CD4-positive, alpha-beta memory T cell (primary cell): ENCODE results near the gene SLCO4C1. TPM values are rescaled to one million over a fixed set of nuclear protein-coding genes. Genes with fewer than 3 reads are reported as not detected.
A peak's percentile ranks its signal among the peaks of the same experiment; 100 is the strongest.

Experiments
- CTCF ChIA-PET: fragments of 350-600 bp; sonication (Branson Sonifier 250); formaldehyde crosslinking; loops from one replicate; lab custom pipeline; 2021; ENCODE audit warnings: inconsistent platforms; ENCODE audit not compliant: partially characterized antibody; lab: Charles Lee
- POLR2A ChIA-PET: fragments of 350-600 bp; sonication (Branson Sonifier 250); formaldehyde crosslinking; loops from one replicate; lab custom pipeline; 2021; ENCODE audit not compliant: partially characterized antibody; lab: Charles Lee
- DNase-seq, 5 donors: peaks; one replicate each; pipeline versions ENCODE4 v3.0.0 to v3.0.0-alpha.2; 2020 to 2022; ENCODE audit warnings: mixed read lengths in 1 of 5
- H3K27ac ChIP-seq: one replicate; pipeline ENCODE4 v1.7.0; 2013; ENCODE audit warnings: low read depth, low read length
- H3K27me3 ChIP-seq: 2 replicates; pipeline ENCODE4 v1.7.0; 2013; ENCODE audit warnings: mild to moderate bottlenecking, low read length, moderate library complexity; ENCODE audit not compliant: insufficient read depth
- H3K36me3 ChIP-seq: 2 replicates; pipeline ENCODE4 v1.7.0; 2013; ENCODE audit warnings: mild to moderate bottlenecking, low read length, moderate library complexity; ENCODE audit not compliant: insufficient read depth
- H3K4me1 ChIP-seq: 2 replicates; pipeline ENCODE4 v1.7.0; 2013; ENCODE audit warnings: mild to moderate bottlenecking, low read length, moderate library complexity; ENCODE audit not compliant: insufficient read depth
- H3K4me3 ChIP-seq, 2 donors: one replicate each; pipeline ENCODE4 v1.7.0; 2013; ENCODE audit warnings: low read length in 2 of 2, mild to moderate bottlenecking in 1 of 2
- H3K9me3 ChIP-seq, 2 donors: one replicate each; pipeline ENCODE4 v1.7.0; 2013; ENCODE audit warnings: low read length in 2 of 2, control low read depth in 1 of 2; ENCODE audit not compliant: control insufficient read depth in 1 of 2
- H3K27ac Mint-ChIP-seq, 7 donors: one replicate each; pipeline ENCODE4 v1.8.0; 2020 to 2021; ENCODE audit warnings: mixed read lengths in 7 of 7, mild to moderate bottlenecking in 6 of 7, inconsistent platforms in 3 of 7, moderate library complexity in 3 of 7
- H3K27me3 Mint-ChIP-seq, 2 donors: one replicate each; pipeline ENCODE4 v1.8.0; 2020 to 2021; ENCODE audit warnings: mixed read lengths in 2 of 2
- H3K36me3 Mint-ChIP-seq, 2 donors: one replicate each; pipeline ENCODE4 v1.8.0; 2020 to 2021; ENCODE audit warnings: mixed read lengths in 2 of 2, inconsistent platforms in 1 of 2, mild to moderate bottlenecking in 1 of 2
- H3K4me1 Mint-ChIP-seq, 4 donors: one replicate each; pipeline ENCODE4 v1.8.0; 2020 to 2021; ENCODE audit warnings: mixed read lengths in 4 of 4, mild to moderate bottlenecking in 1 of 4
- H3K4me3 Mint-ChIP-seq, 8 donors: one replicate each; pipeline ENCODE4 v1.8.0; 2020 to 2021; ENCODE audit warnings: mixed read lengths in 8 of 8, mild to moderate bottlenecking in 7 of 8, moderate library complexity in 6 of 8, inconsistent platforms in 3 of 8
- H3K9me3 Mint-ChIP-seq, 8 donors: one replicate each; pipeline ENCODE4 v1.8.0; 2020 to 2021; ENCODE audit warnings: mixed read lengths in 8 of 8, mild to moderate bottlenecking in 5 of 8, inconsistent platforms in 3 of 8, moderate library complexity in 1 of 8
- intact Hi-C: fragments of 100-400 bp; cut with micrococcal nuclease; formaldehyde crosslinking; loops from one replicate; pipeline ENCODE4 v1.15.1; 2023
- polyA plus RNA-seq, 2 donors: library from polyadenylated mRNA; unstranded; fragments of 300-500 nt; fragmentation: Illumina TruSeq; gene quantifications; one replicate each; pipeline ENCODE4 v1.2.3, GENCODE V29; 2021
- total RNA-seq, 2 experiments: library from RNA; stranded (reverse); gene quantifications; one replicate each; pipeline ENCODE4 v1.2.3, GENCODE V29; 2021

SLCO4C1 gene
- total and polyA plus RNA-seq, 4 experiments from 2014 or later: 0.09 to 0.30 (median 0.23) TPM

DNA sequence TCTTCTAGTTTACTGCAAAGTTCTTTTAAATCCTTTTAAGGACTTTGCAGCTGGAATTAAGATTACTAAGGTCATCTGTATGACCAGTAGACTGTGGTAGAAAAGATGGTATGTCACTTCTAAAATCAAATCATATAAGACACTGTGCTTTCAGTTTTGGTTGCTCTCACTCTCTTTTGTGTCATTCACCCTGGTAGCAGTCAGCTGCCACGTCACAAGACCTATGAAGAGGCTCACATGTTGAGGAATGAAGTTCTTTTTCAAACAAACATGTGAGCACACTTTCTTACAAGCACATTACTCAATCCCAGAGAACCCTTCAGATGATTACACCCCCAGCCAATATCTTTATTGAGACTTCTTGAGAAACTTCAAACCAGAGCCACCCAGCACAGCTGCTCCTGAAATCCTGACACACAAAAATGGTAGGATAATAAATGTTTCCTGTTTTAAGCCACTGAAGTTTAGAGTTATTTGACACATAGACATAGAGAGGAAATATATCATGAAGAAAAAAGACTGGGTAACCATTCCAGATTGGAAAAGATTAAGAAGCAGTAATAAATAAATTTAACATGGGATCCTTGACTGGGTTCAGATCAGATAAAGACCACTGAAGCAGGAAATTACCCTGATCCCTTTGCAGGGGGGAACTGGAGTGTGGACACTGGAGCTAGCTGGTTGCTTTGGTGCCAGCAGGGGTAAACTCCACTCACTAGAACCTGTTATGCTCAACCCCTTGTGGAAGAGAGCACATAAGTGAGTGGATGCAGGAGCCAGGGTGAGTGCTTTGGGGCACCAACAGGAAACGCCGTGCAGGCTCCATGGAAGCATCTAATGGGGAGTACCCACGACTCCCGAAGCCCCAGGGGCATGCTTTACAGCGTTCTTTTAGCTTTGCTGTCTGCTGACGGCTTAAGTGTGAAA is 64.1 kb downstream of the SLCO4C1 start:
- peaks cover 0 to 1% of the 10 kb centered on the region in 2 donors for H3K27me3 Mint-ChIP-seq
- POLR2A ChIA-PET: no interaction called here
- DNase-seq: peak in 1 of 5 donors; percentile 2
- CTCF ChIA-PET: no interaction called here
- no peak overlapping the region for H3K4me3 Mint-ChIP-seq
- no peaks in the 10 kb centered on the region for H3K9me3 Mint-ChIP-seq
- H3K4me1 Mint-ChIP-seq: peaks cover 0 to 7% (median 4%) of the 10 kb centered on the region in 4 donors
- Histone ChIP-seq H3K4me3 (no peak overlapping the region), H3K9me3 (no peaks in the 10 kb centered on the region), H3K27me3 (no peaks in the 10 kb centered on the region), H3K27ac (no peak overlapping the region), H3K36me3 (no peaks in the 10 kb centered on the region), H3K4me1 (no peaks in the 10 kb centered on the region)
- H3K36me3 Mint-ChIP-seq: no peaks in the 10 kb centered on the region
- intact Hi-C loops: no loop called here
- H3K27ac Mint-ChIP-seq: no peak overlapping the region

DNA sequence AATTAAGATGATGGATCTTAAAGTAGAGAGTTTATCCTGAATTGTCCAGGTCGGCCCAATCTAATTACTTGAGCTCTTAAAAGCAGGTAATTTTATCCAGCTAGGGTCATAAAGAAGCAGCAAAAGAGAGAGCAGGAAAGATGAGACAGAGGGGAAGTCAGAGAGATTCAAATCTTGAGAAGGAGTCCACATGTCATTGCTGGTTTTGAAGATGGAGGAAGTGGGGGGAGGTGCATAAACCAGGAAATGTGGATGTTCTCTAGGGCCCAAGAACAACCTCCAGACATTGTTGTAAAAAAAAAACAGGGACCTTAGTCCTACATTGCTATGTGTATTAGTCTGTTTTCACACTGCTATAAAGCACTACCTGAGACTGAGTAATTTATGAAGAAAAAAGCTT is 66.4 kb downstream of the SLCO4C1 start:
- H3K36me3 Mint-ChIP-seq: no peaks in the 10 kb centered on the region
- H3K4me3 Mint-ChIP-seq: no peak overlapping the region
- ChIA-PET POLR2A (no interaction called here), CTCF (no interaction called here)
- Histone ChIP-seq H3K27me3 (no peaks in the 10 kb centered on the region), H3K36me3 (no peaks in the 10 kb centered on the region), H3K4me1 (no peaks in the 10 kb centered on the region), H3K4me3 (no peak overlapping the region), H3K27ac (no peak overlapping the region), H3K9me3 (no peaks in the 10 kb centered on the region)
- H3K4me1 Mint-ChIP-seq: peaks cover 0 to 7% (median 4%) of the 10 kb centered on the region in 4 donors
- no peak for DNase-seq
- intact Hi-C loops: no loop called here
- H3K27me3 Mint-ChIP-seq: no peaks in the 10 kb centered on the region
- H3K27ac Mint-ChIP-seq: peak overlapping the region in 2 of 7 donors; percentile 20 to 24
- H3K9me3 Mint-ChIP-seq: no peaks in the 10 kb centered on the region

DNA sequence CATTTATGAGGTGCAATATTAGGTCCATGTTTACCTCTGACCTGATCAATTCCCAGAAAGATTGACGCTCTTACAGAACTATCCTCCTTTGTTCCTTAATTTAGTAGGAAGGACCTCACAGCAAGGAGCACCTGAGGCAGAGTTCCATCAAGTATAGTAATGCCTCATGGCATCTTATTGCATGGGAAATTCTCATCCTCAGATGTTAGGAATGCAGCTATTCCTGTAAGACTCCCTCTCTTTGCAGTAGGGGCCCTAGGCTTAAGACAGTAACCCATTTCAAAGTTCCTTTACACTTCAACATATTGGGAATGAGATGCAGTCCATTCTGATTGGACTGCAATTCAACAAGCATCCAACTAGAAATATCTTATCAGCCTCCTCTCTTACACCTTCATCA is 69.8 kb downstream of the SLCO4C1 start:
- H3K27ac Mint-ChIP-seq: no peak overlapping the region
- no peaks in the 10 kb centered on the region for H3K27me3 ChIP-seq
- no peaks in the 10 kb centered on the region for H3K9me3 ChIP-seq
- no peaks in the 10 kb centered on the region for H3K9me3 Mint-ChIP-seq
- no peak for DNase-seq
- H3K4me1 ChIP-seq: no peaks in the 10 kb centered on the region
- H3K36me3 Mint-ChIP-seq: no peaks in the 10 kb centered on the region
- H3K4me1 Mint-ChIP-seq: peaks cover 0 to 7% (median 4%) of the 10 kb centered on the region in 4 donors
- ChIA-PET CTCF (no interaction called here), POLR2A (no interaction called here)
- H3K27me3 Mint-ChIP-seq: no peaks in the 10 kb centered on the region
- H3K27ac ChIP-seq: no peak overlapping the region
- intact Hi-C loops: no loop called here
- H3K4me3 Mint-ChIP-seq: no peak overlapping the region
- H3K36me3 ChIP-seq: no peaks in the 10 kb centered on the region
- no peak overlapping the region for H3K4me3 ChIP-seq

DNA sequence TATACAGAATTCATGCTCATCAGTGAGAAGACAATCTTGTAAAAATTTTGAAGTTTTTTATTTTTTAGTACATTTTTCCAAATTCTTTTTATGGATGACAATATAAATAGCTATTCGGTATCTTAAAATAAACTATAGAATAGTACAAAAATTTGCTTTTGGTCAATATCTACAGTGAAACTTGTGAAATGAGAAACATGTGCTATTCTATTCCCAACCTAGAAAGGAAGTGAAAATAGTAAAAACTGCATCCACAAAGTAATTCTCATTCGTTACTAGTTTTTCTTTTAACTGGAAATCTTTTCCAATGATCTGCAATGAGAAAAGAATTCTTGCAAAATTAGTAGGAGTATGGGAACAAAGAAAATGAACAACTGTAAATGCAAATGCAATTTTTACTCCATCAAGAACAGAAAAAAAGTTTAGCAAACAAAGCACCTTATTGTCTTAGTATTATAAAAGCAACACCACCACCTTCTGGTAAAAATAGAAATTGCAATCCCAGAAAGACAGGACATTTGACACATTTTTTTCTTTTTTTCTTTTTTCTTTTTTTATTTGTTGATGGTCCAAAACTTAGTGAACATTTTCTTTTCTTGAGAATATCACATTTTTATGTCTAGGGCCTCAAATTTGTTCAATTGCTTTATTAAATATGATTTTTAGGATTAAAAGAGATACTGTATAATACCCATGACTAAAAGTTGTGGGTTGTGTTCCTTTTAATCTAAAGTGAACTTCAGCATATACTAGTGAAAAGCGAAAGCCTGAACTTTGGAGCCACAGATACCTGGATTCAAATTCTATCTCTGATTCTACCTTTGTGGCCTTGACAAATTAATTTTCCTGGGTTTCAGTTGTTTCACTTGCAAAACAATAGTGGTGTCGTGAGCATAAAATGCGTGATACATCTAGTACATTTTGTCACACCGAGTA is 72.3 kb downstream of the SLCO4C1 start:
- Histone ChIP-seq H3K27me3 (no peaks in the 10 kb centered on the region), H3K9me3 (no peaks in the 10 kb centered on the region), H3K27ac (no peak overlapping the region), H3K4me3 (no peak overlapping the region), H3K4me1 (no peaks in the 10 kb centered on the region), H3K36me3 (no peaks in the 10 kb centered on the region)
- no peaks in the 10 kb centered on the region for H3K36me3 Mint-ChIP-seq
- POLR2A ChIA-PET: no interaction called here
- DNase-seq: peak in 4 of 5 donors; percentile 18 to 53 (median 32)
- CTCF ChIA-PET: no interaction called here
- H3K4me1 Mint-ChIP-seq: no peaks in the 10 kb centered on the region
- no peak overlapping the region for H3K4me3 Mint-ChIP-seq
- H3K27me3 Mint-ChIP-seq: peaks cover 0 to 2% of the 10 kb centered on the region in 2 donors
- H3K9me3 Mint-ChIP-seq: no peaks in the 10 kb centered on the region
- intact Hi-C loops: loop anchor here (5.0 kb wide), 1 partner anchor 1792 kb away; no protein-coding TSS in a partner anchor
- no peak overlapping the region for H3K27ac Mint-ChIP-seq

DNA sequence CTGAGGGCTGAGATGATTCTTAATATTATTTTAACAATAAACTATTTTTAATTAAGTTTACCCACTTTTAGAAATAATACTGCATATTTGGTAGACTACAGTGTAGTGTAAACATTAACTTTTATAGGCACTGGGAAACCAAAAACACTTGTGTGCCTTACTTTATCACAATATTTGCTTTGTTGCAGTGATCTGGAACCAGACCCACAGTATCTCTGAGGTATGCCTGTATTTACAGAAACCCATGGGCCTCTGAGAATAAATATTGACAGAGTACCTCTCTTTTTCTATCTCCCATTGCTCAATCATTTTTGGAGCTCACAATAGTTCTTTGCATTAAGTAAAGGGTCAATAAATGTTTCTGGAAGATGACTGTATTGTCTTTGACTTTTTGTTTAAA is 73.3 kb downstream of the SLCO4C1 start:
- H3K27me3 ChIP-seq: no peaks in the 10 kb centered on the region
- H3K4me3 ChIP-seq: no peak overlapping the region
- H3K27ac ChIP-seq: no peak overlapping the region
- POLR2A ChIA-PET: no interaction called here
- H3K4me3 Mint-ChIP-seq: no peak overlapping the region
- no peaks in the 10 kb centered on the region for H3K36me3 Mint-ChIP-seq
- DNase-seq: no peak
- intact Hi-C loops: loop anchor here (5.0 kb wide), 1 partner anchor 1790 kb away; no protein-coding TSS in a partner anchor
- no peaks in the 10 kb centered on the region for H3K36me3 ChIP-seq
- peaks cover 0 to 2% of the 10 kb centered on the region in 2 donors for H3K27me3 Mint-ChIP-seq
- no peaks in the 10 kb centered on the region for H3K4me1 Mint-ChIP-seq
- H3K4me1 ChIP-seq: no peaks in the 10 kb centered on the region
- no peaks in the 10 kb centered on the region for H3K9me3 Mint-ChIP-seq
- no peaks in the 10 kb centered on the region for H3K9me3 ChIP-seq
- CTCF ChIA-PET: no interaction called here
- H3K27ac Mint-ChIP-seq: no peak overlapping the region

DNA sequence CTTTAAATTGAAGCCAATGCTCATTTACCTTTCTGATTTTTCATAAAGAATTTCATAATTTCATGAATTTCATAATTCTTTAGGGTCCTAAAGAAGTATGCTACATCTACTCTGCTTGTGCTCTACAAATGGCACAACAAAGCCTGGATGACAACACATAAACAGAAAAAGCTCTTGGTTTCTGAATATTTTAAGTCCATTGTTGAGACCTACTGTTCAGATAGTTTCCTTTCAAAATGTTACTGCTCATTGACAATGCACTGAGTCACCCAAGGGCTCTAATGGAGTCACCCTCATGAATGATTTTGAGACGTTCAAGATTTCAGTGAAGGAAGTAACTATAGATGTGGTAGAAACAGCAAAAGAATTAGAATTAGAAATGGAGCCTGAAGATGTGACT is 74.1 kb downstream of the SLCO4C1 start:
- Mint-ChIP-seq H3K4me3 (no peak overlapping the region), H3K27ac (no peak overlapping the region), H3K9me3 (no peaks in the 10 kb centered on the region), H3K4me1 (no peaks in the 10 kb centered on the region), H3K36me3 (no peaks in the 10 kb centered on the region), H3K27me3 (peaks cover 0 to 2% of the 10 kb centered on the region in 2 donors)
- H3K27me3 ChIP-seq: no peaks in the 10 kb centered on the region
- intact Hi-C loops: loop anchor here (5.0 kb wide), 1 partner anchor 1790 kb away; no protein-coding TSS in a partner anchor
- CTCF ChIA-PET: interaction anchor here (1.3 kb wide), 1 partner anchor 10 kb away, joined by 3 read pairs; no protein-coding TSS in a partner anchor
- no peak for DNase-seq
- no peaks in the 10 kb centered on the region for H3K4me1 ChIP-seq
- POLR2A ChIA-PET: no interaction called here
- H3K36me3 ChIP-seq: no peaks in the 10 kb centered on the region
- H3K27ac ChIP-seq: no peak overlapping the region
- H3K4me3 ChIP-seq: no peak overlapping the region
- H3K9me3 ChIP-seq: no peaks in the 10 kb centered on the region

DNA sequence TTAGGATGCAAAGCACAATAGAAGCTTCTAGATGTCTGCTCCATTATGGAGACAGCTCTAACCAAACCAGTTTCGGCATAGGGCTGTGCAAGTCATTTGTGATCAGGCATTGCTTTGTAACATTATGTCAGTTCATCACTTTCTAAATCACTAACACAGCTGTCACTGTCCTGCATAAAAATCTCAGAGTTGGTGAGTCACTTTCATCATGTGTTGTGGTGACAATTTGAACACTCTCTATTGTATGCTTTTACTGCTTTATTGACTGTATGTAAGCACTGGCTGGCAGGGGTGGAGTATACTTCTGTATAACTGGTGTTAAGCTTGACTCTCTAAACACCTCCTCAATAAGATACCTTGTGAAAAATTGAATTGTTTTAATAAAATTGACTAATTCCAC is 77.9 kb downstream of the SLCO4C1 start:
- Mint-ChIP-seq H3K9me3 (peaks cover 0 to 3% (median 0%) of the 10 kb centered on the region in 8 donors), H3K27ac (no peak overlapping the region), H3K4me3 (no peak overlapping the region), H3K4me1 (peaks cover 0 to 2% (median 0%) of the 10 kb centered on the region in 4 donors), H3K27me3 (peaks cover 0 to 6% of the 10 kb centered on the region in 2 donors), H3K36me3 (no peaks in the 10 kb centered on the region)
- no peaks in the 10 kb centered on the region for H3K27me3 ChIP-seq
- intact Hi-C loops: no loop called here
- no peaks in the 10 kb centered on the region for H3K9me3 ChIP-seq
- H3K36me3 ChIP-seq: no peaks in the 10 kb centered on the region
- no peak overlapping the region for H3K27ac ChIP-seq
- no peak for DNase-seq
- H3K4me1 ChIP-seq: no peaks in the 10 kb centered on the region
- H3K4me3 ChIP-seq: no peak overlapping the region
- ChIA-PET CTCF (no interaction called here), POLR2A (no interaction called here)
